CD14-positive monocyte (primary cell): ENCODE data around the gene UBL4B. TPM values are rescaled to one million over a fixed set of nuclear protein-coding genes. Genes with fewer than 3 reads are reported as not detected.

Source experiments
- DNase-seq, 3 donors: peaks; one replicate each; pipeline ENCODE4 v3.0.0-alpha.2; 2011 to 2022
- H2AFZ ChIP-seq: 2 replicates; pipeline ENCODE4 v1.6.0; 2012; ENCODE audit warnings: mild to moderate bottlenecking, low read depth, low read length, inconsistent platforms; ENCODE audit not compliant: insufficient read depth, poor library complexity, severe bottlenecking
- H3K27ac ChIP-seq, 2 donors: 1 replicate in 1 of 2; 2 replicates in 1 of 2; pipeline ENCODE4 v1.5.1; 2012 to 2013; ENCODE audit warnings: low read length in 2 of 2, control low read depth in 1 of 2, inconsistent platforms in 1 of 2, low read depth in 1 of 2, mild to moderate bottlenecking in 1 of 2
- H3K27me3 ChIP-seq, 2 donors: one replicate each; pipeline versions ENCODE4 v1.6.0 to v1.6.1; 2011 to 2013; ENCODE audit warnings: low read length in 2 of 2; ENCODE audit not compliant: control insufficient read depth in 2 of 2, insufficient read depth in 2 of 2
- H3K36me3 ChIP-seq, 2 donors: replicated peaks in 1 of 2; 1 replicate in 1 of 2; 2 replicates in 1 of 2; pipeline versions ENCODE4 v1.5.1 to v1.6.1; 2012 to 2013; ENCODE audit warnings: low read length in 2 of 2, control low read depth in 1 of 2, inconsistent platforms in 1 of 2, mild to moderate bottlenecking in 1 of 2; ENCODE audit not compliant: insufficient read depth in 2 of 2, control insufficient read depth in 1 of 2
- H3K4me1 ChIP-seq, 2 donors: 1 replicate in 1 of 2; 2 replicates in 1 of 2; pipeline versions ENCODE4 v1.5.1 to v1.6.1; 2012 to 2013; ENCODE audit warnings: low read length in 2 of 2, control low read depth in 1 of 2, inconsistent platforms in 1 of 2, mild to moderate bottlenecking in 1 of 2, moderate library complexity in 1 of 2; ENCODE audit not compliant: insufficient read depth in 2 of 2, control insufficient read depth in 1 of 2
- H3K4me2 ChIP-seq: replicated peaks from 2 replicates; pipeline ENCODE3; 2012; ENCODE audit warnings: low read length, moderate library complexity, mild to moderate bottlenecking; ENCODE audit not compliant: poor library complexity, severe bottlenecking; ENCODE audit errors: extremely low read depth
- H3K4me3 ChIP-seq, 3 experiments: fragments of 200-600 bp in 1 of 3; sonication (generic) in 1 of 3; replicated peaks in 1 of 3; 1 replicate in 2 of 3; 2 replicates in 1 of 3; pipeline ENCODE4 v1.5.1; 2011 to 2013; ENCODE audit warnings: low read length in 3 of 3, mild to moderate bottlenecking in 3 of 3, control low read depth in 2 of 3, low read depth in 2 of 3, inconsistent platforms in 1 of 3, moderate library complexity in 1 of 3
- H3K79me2 ChIP-seq: 2 replicates; pipeline ENCODE4 v1.6.0; 2012; ENCODE audit warnings: mild to moderate bottlenecking, control low read depth, inconsistent platforms, low read length, moderate library complexity; ENCODE audit not compliant: insufficient read depth
- H3K9ac ChIP-seq: 2 replicates; pipeline ENCODE4 v1.6.0; 2017; ENCODE audit warnings: low read length, mild to moderate bottlenecking; ENCODE audit not compliant: insufficient read depth, poor library complexity, severe bottlenecking
- H3K9me3 ChIP-seq, 2 donors: replicated peaks in 1 of 2; 1 replicate in 1 of 2; 2 replicates in 1 of 2; pipeline versions ENCODE4 v1.5.1 to v1.6.1; 2012 to 2013; ENCODE audit warnings: low read length in 2 of 2, control low read depth in 1 of 2; ENCODE audit not compliant: control insufficient read depth in 1 of 2, insufficient read depth in 1 of 2
- H4K20me1 ChIP-seq: 2 replicates; pipeline ENCODE4 v1.6.0; 2012; ENCODE audit warnings: mild to moderate bottlenecking, low read length, control low read depth, moderate library complexity; ENCODE audit not compliant: insufficient read depth
- H3K27ac Mint-ChIP-seq, 7 donors: one replicate each; pipeline ENCODE4 v1.8.0; 2020; ENCODE audit warnings: mild to moderate bottlenecking in 7 of 7, mixed read lengths in 7 of 7, moderate library complexity in 6 of 7, inconsistent platforms in 2 of 7
- H3K27me3 Mint-ChIP-seq, 3 donors: one replicate each; pipeline ENCODE4 v1.8.0; 2021 to 2022; ENCODE audit warnings: low read depth in 3 of 3, mild to moderate bottlenecking in 3 of 3, mixed read lengths in 3 of 3, moderate library complexity in 3 of 3, inconsistent platforms in 1 of 3
- H3K36me3 Mint-ChIP-seq, 2 donors: one replicate each; pipeline ENCODE4 v1.8.0; 2020; ENCODE audit warnings: mixed read lengths in 2 of 2, inconsistent platforms in 1 of 2, mild to moderate bottlenecking in 1 of 2
- H3K4me1 Mint-ChIP-seq: one replicate; pipeline ENCODE4 v1.8.0; 2020; ENCODE audit warnings: mild to moderate bottlenecking, mixed read lengths
- H3K4me3 Mint-ChIP-seq, 2 donors: one replicate each; pipeline ENCODE4 v1.8.0; 2020; ENCODE audit warnings: mild to moderate bottlenecking in 2 of 2, mixed read lengths in 2 of 2, moderate library complexity in 1 of 2
- H3K9me3 Mint-ChIP-seq, 7 donors: one replicate each; pipeline ENCODE4 v1.8.0; 2020 to 2022; ENCODE audit warnings: mixed read lengths in 7 of 7, mild to moderate bottlenecking in 6 of 7, moderate library complexity in 6 of 7, inconsistent platforms in 2 of 7
- CTCF ChIP-seq: fragments of 200-600 bp; IDR thresholded peaks from one replicate; pipeline ENCODE4 v1.8.0; 2022; ENCODE audit warnings: antibody characterized with exemption, mild to moderate bottlenecking
- WGBS: methylation state at CpG from one replicate; pipeline ENCODE4 v1.1.5; 2013; ENCODE audit warnings: missing lambda C conversion rate; ENCODE audit not compliant: insufficient coverage; 5-methylcytosine and 5-hydroxymethylcytosine counted together
- intact Hi-C, 2 donors: fragments of 100-400 bp; cut with micrococcal nuclease; formaldehyde crosslinking; loops; one replicate each; pipeline versions ENCODE4 v1.15.0 to v1.15.1; 2023
- polyA plus RNA-seq, 3 donors: library from polyadenylated mRNA; depleted of rRNA in 1 of 3; unstranded in 2 of 3; stranded (reverse) in 1 of 3; fragments of 300-500 nt in 2 of 3; fragments of >200 nt in 1 of 3; fragmentation: Illumina TruSeq in 2 of 3; gene quantifications; 1 replicate in 2 of 3; 2 replicates in 1 of 3; pipeline ENCODE4 v1.2.3, GENCODE V29; 2012 to 2021

UBL4B gene
- polyA plus RNA-seq, 3 donors = not detected

- H3K9me3 ChIP-seq = no peaks in the 10 kb centered on the region
- H3K4me1 Mint-ChIP-seq = peaks cover 19% of the 10 kb centered on the region
- no peak overlapping the region for H3K4me3 Mint-ChIP-seq
- H2AFZ ChIP-seq = no peak overlapping the region
- H3K79me2 ChIP-seq = no peaks in the 10 kb centered on the region
- H3K9me3 Mint-ChIP-seq = no peaks in the 10 kb centered on the region
- H3K36me3 Mint-ChIP-seq = no peaks in the 10 kb centered on the region
- no peak overlapping the region for H3K4me3 ChIP-seq
- no peak overlapping the region for H3K27ac ChIP-seq
- no peaks in the 10 kb centered on the region for H3K36me3 ChIP-seq
- intact Hi-C loops = loop anchor here (1.0 to 5.0 kb wide), 2 partner anchors 49 to 52 kb away; no protein-coding TSS in a partner anchor
- no peak overlapping the region for H3K27ac Mint-ChIP-seq
- H3K27me3 Mint-ChIP-seq = peaks cover 8 to 25% (median 11%) of the 10 kb centered on the region in 3 donors
- peak; percentile 89 for TF ChIP-seq CTCF
- no peaks in the 10 kb centered on the region for H3K27me3 ChIP-seq
- H3K4me1 ChIP-seq = peaks cover 16 to 17% of the 10 kb centered on the region in 2 donors
- DNase-seq = peak; percentile 43 to 63 (median 53)
- no peaks in the 10 kb centered on the region for H4K20me1 ChIP-seq
- H3K4me2 ChIP-seq = no peak overlapping the region
- H3K9ac ChIP-seq = no peak overlapping the region
- 36% methylated on average over 8 of the region's 8 CpGs for WGBS
Measured at GRCh38 chr1:110106013-110106941, 6.0 kb upstream of the UBL4B start.

- Mint-ChIP-seq H3K27me3 (peaks cover 15 to 25% (median 20%) of the 10 kb centered on the region in 3 donors), H3K4me3 (no peak overlapping the region), H3K9me3 (peaks cover 0 to under 1% (median 0%) of the 10 kb centered on the region in 7 donors), H3K4me1 (peaks cover 3% of the 10 kb centered on the region), H3K36me3 (no peaks in the 10 kb centered on the region), H3K27ac (no peak overlapping the region)
- Histone ChIP-seq H4K20me1 (no peaks in the 10 kb centered on the region), H3K27ac (no peak overlapping the region), H3K4me1 (peaks cover 0 to under 1% of the 10 kb centered on the region in 2 donors), H3K9ac (no peak overlapping the region), H3K4me3 (no peak overlapping the region), H3K36me3 (no peaks in the 10 kb centered on the region), H2AFZ (no peak overlapping the region), H3K4me2 (no peak overlapping the region), H3K9me3 (no peaks in the 10 kb centered on the region), H3K27me3 (peaks cover 0 to 4% of the 10 kb centered on the region in 2 donors), H3K79me2 (no peaks in the 10 kb centered on the region)
- no peak for TF ChIP-seq CTCF
- 82% methylated on average over 7 of the region's 7 CpGs for WGBS
- intact Hi-C loops = loop anchor here in 1 of 2 donors (5.0 kb wide), 1 partner anchor 51 kb away; no protein-coding TSS in a partner anchor
- no peak for DNase-seq
Measured at GRCh38 chr1:110107867-110108469, 4.3 kb upstream of the UBL4B start.
